ENCODE measurements around the gene PPP3CA.

DNA sequence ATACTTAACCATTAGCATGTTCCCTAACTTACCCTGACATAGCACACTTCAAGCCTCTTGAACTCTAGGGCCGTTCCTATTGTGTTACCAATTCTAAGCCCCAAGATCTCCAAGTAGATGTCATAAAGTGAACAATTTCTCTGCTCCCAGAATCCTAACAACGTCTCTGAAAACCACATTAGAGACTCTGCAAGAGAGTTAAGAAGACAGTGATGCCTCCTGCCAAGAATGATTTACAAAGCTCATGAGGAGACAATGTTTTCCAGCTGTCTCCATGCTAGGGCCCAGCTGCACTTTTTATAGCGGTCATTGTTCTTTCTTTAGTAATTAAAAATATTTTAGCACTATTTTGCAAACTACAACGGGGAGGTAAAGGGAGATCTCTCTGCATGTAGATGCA lies 358.4 kb downstream of the PPP3CA start:
- TF ChIP-seq, protein P1, sequence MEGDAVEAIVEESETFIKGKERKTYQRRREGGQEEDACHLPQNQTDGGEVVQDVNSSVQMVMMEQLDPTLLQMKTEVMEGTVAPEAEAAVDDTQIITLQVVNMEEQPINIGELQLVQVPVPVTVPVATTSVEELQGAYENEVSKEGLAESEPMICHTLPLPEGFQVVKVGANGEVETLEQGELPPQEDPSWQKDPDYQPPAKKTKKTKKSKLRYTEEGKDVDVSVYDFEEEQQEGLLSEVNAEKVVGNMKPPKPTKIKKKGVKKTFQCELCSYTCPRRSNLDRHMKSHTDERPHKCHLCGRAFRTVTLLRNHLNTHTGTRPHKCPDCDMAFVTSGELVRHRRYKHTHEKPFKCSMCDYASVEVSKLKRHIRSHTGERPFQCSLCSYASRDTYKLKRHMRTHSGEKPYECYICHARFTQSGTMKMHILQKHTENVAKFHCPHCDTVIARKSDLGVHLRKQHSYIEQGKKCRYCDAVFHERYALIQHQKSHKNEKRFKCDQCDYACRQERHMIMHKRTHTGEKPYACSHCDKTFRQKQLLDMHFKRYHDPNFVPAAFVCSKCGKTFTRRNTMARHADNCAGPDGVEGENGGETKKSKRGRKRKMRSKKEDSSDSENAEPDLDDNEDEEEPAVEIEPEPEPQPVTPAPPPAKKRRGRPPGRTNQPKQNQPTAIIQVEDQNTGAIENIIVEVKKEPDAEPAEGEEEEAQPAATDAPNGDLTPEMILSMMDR (IDR thresholded peaks at IDR 0.05; ENCODE audit: low read depth, low read length), result no peak
- TF ChIP-seq POLR2A (IDR thresholded peaks at IDR 0.05; ENCODE audit: extremely low read depth, insufficient read length) (no peak), MYC (IDR thresholded peaks at IDR 0.05; ENCODE audit: low read depth, low read length) (no peak)
- TF ChIP-seq, protein P2, sequence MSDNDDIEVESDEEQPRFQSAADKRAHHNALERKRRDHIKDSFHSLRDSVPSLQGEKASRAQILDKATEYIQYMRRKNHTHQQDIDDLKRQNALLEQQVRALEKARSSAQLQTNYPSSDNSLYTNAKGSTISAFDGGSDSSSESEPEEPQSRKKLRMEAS (IDR thresholded peaks at IDR 0.05; ENCODE audit: low read depth, low read length), result no peak

Data from NB4 (cell line).